Gastrocnemius medialis (tissue), 4 donors: Measurements from ENCODE around the gene SUB1.

Experiments
- CTCF ChIP-seq, 5 experiments: fragments of 450-650 bp in 3 of 5; fragments of 200-600 bp in 2 of 5; sonication (generic) in 2 of 5; IDR thresholded peaks in 4 of 5; conservative IDR thresholded peaks in 1 of 5; 1 replicate in 4 of 5; 2 replicates in 1 of 5; pipeline ENCODE4 v1.5.1; 2016 to 2019; ENCODE audit warnings: antibody characterized with exemption in 5 of 5, mild to moderate bottlenecking in 3 of 5, moderate library complexity in 3 of 5
- POLR2A ChIP-seq, 2 donors: fragments of 450-650 bp; IDR thresholded peaks; one replicate each; pipeline ENCODE4 v1.6.1; 2017; ENCODE audit warnings: antibody characterized with exemption in 2 of 2, mild to moderate bottlenecking in 2 of 2, moderate library complexity in 2 of 2

GRCh38 chr5:32536246-32536645, 49.1 kb upstream of the SUB1 start:
- TF ChIP-seq CTCF (IDR thresholded peaks at IDR 0.05 in 4 of 5, conservative IDR thresholded peaks at IDR 0.05 in 1 of 5) (no peak), POLR2A (IDR thresholded peaks at IDR 0.05) (no peak)
